ENCODE measurements around the gene MAP3K5. TPM values are rescaled to one million over a fixed set of nuclear protein-coding genes. Genes with fewer than 3 reads are reported as not detected.

MAP3K5 gene
- total and polyA plus RNA-seq, 9 of the 15 experiments (the other 6 are each of a cell fraction or from before 2014, with no cell fraction given), result 2.2 to 13.0 (median 9.9) TPM

GRCh38 chr6:136761227-136761922, 30.9 kb downstream of the MAP3K5 start (continued):
- TF ChIP-seq ZBTB40 (IDR thresholded peaks at IDR 0.05) (no peak), ZBTB40 (CRISPR knock-in tag; IDR thresholded peaks at IDR 0.05) (no peak), SOX6 (IDR thresholded peaks at IDR 0.05) (no peak), HBP1 (CRISPR knock-in tag; IDR thresholded peaks at IDR 0.05) (no peak), HNRNPLL (IDR thresholded peaks at IDR 0.05; ENCODE audit: low read depth, low read length, poor library complexity, severe bottlenecking) (peak; percentile 26), NR2C1 (IDR thresholded peaks at IDR 0.05) (no peak), NR2C1 (tag; IDR thresholded peaks at IDR 0.05) (no peak), POLR2AphosphoS2 (IDR thresholded peaks at IDR 0.05; ENCODE audit: low read length) (no peak), ZFP30 (CRISPR knock-in tag; IDR thresholded peaks at IDR 0.05; ENCODE audit: borderline replicate concordance) (no peak), GTF2A2 (tag; IDR thresholded peaks at IDR 0.05) (no peak), PHF21A (IDR thresholded peaks at IDR 0.05; ENCODE audit: borderline replicate concordance, low read depth) (no peak)
